K562 (cell line): ENCODE data around the gene ZNF177. TPM values are rescaled to one million over a fixed set of nuclear protein-coding genes. Genes with fewer than 3 reads are reported as not detected.

ENCODE experiments used
- ATAC-seq: fragments of 200-7000 bp; cut with Tn5 transposase; 3 replicates; pipeline ENCODE4 v1.9.1; 2020; ENCODE audit warnings: moderate library complexity
- BruUV-seq: library from RNA; stranded (reverse); fragments of 400-500 nt; replicated peaks from 2 replicates; lab custom pipeline; 2021; lab: Mats Ljungman, UMichigan
- CTCF ChIA-PET: fragments of 300-600 bp; formaldehyde crosslinking; extraction: SDS; loops from one replicate; lab custom pipeline; 2021; ENCODE audit warnings: low intra/inter-chr PET ratio; lab: Yijun Ruan, JAX
- POLR2A ChIA-PET: fragments of 300-600, 350-650 bp; sonication (Branson Sonifier 250); formaldehyde crosslinking; extraction: SDS; loops from one replicate; lab custom pipeline; 2021; ENCODE audit warnings: antibody characterized with exemption, inconsistent platforms; lab: Yijun Ruan, JAX
- DNase-seq, 4 experiments: peaks; one replicate each; pipeline versions ENCODE4 v3.0.0 to v3.0.0-alpha.2; 2011 to 2018; ENCODE audit warnings: low spot score in 3 of 4, mixed read lengths in 3 of 4; ENCODE audit errors: extremely low read depth in 1 of 4
- FAIRE-seq: peaks from 2 replicates; lab custom pipeline; 2011; peaks lifted over from hg19 to GRCh38; lab: Jason Lieb, UNC
- H2AFZ ChIP-seq: 2 replicates; pipeline ENCODE4 v1.6.0; 2011; ENCODE audit warnings: low read depth, low read length, control low read depth, inconsistent platforms
- H3K27ac ChIP-seq: fragments of 200-600 bp; 3 replicates; pipeline ENCODE4 v1.8.0; 2011; ENCODE audit warnings: low read depth, mild to moderate bottlenecking, control low read depth, inconsistent platforms, low read length, moderate library complexity, mixed read lengths; ENCODE audit errors: extremely low read depth
- H3K27me3 ChIP-seq, 2 experiments: fragments of 300-600 bp in 1 of 2; 2 replicates in 1 of 2; 3 replicates in 1 of 2; pipeline versions ENCODE4 v1.6.0 to v1.8.0; 2011; ENCODE audit warnings: inconsistent platforms in 2 of 2, low read length in 2 of 2, mild to moderate bottlenecking in 1 of 2, mixed read lengths in 1 of 2, moderate library complexity in 1 of 2; ENCODE audit not compliant: control insufficient read depth in 2 of 2, insufficient read depth in 2 of 2
- H3K36me3 ChIP-seq: fragments of 300-600 bp; 3 replicates; pipeline ENCODE4 v1.8.0; 2011; ENCODE audit warnings: mild to moderate bottlenecking, low read length, inconsistent platforms; ENCODE audit not compliant: control insufficient read depth, insufficient read depth
- H3K4me1 ChIP-seq, 2 experiments: fragments of 200-600 bp in 1 of 2; replicated peaks in 1 of 2; 2 replicates in 1 of 2; 3 replicates in 1 of 2; pipeline versions ENCODE4 v1.5.1 to v1.8.0; 2011; ENCODE audit warnings: inconsistent platforms in 2 of 2, low read length in 2 of 2, mild to moderate bottlenecking in 1 of 2, mixed read lengths in 1 of 2, moderate library complexity in 1 of 2; ENCODE audit not compliant: control insufficient read depth in 2 of 2, insufficient read depth in 2 of 2
- H3K4me2 ChIP-seq: 2 replicates; pipeline ENCODE4 v1.6.1; 2011; ENCODE audit warnings: low read length, control low read depth, inconsistent platforms, mixed read lengths; ENCODE audit not compliant: insufficient read depth
- H3K4me3 ChIP-seq: fragments of 200-600 bp; sonication (generic), shearing (Covaris generic); 2 replicates; pipeline ENCODE4 v1.5.1; 2016; ENCODE audit warnings: control low read depth, inconsistent platforms
- H3K79me2 ChIP-seq: fragments of 200-600 bp; 3 replicates; pipeline ENCODE4 v1.8.0; 2011; ENCODE audit warnings: low read length, inconsistent platforms; ENCODE audit not compliant: control insufficient read depth, insufficient read depth
- H3K9ac ChIP-seq, 2 experiments: 2 replicates each; pipeline versions ENCODE4 v1.6.0 to v1.6.1; 2011; ENCODE audit warnings: low read depth in 2 of 2, low read length in 2 of 2, control low read depth in 1 of 2, inconsistent platforms in 1 of 2, mild to moderate bottlenecking in 1 of 2, mixed read lengths in 1 of 2; ENCODE audit not compliant: insufficient read depth in 1 of 2
- H3K9me1 ChIP-seq: one replicate; pipeline ENCODE4 v1.6.0; 2011; ENCODE audit warnings: inconsistent platforms, mild to moderate bottlenecking, low read length, moderate library complexity; ENCODE audit not compliant: control insufficient read depth, insufficient read depth
- H3K9me3 ChIP-seq: replicated peaks from 2 replicates; pipeline ENCODE4 v1.5.1; 2011; ENCODE audit warnings: low read depth, low read length, inconsistent platforms; ENCODE audit not compliant: control insufficient read depth, insufficient read depth
- H4K20me1 ChIP-seq: replicated peaks from 2 replicates; pipeline ENCODE4 v1.6.1; 2011; ENCODE audit warnings: low read length, inconsistent platforms, mixed read lengths; ENCODE audit not compliant: control insufficient read depth, insufficient read depth
- CBX1 ChIP-seq: sonication (generic); IDR thresholded peaks from 2 replicates; pipeline ENCODE4 v1.6.1; 2016; ENCODE audit warnings: antibody characterized with exemption, low read depth, mild to moderate bottlenecking
- CBX3 ChIP-seq, 2 experiments: IDR thresholded peaks; 1 replicate in 1 of 2; 2 replicates in 1 of 2; pipeline ENCODE4 v1.6.1; 2012; ENCODE audit warnings: inconsistent platforms in 2 of 2, low read length in 2 of 2, borderline replicate concordance in 1 of 2, control low read depth in 1 of 2
- CBX5 ChIP-seq: IDR thresholded peaks from 2 replicates; pipeline ENCODE4 v1.6.1; 2014; ENCODE audit warnings: low read depth, borderline replicate concordance
- HLTF ChIP-seq: fragments of 450-650 bp; IDR thresholded peaks from 2 replicates; pipeline ENCODE4 v1.6.1; 2016
- NRF1 ChIP-seq, 2 experiments: fragments of 450-650 bp; IDR thresholded peaks in 1 of 2; conservative IDR thresholded peaks in 1 of 2; 2 replicates each; pipeline ENCODE4 v1.6.1; 2014; ENCODE audit warnings: mild to moderate bottlenecking in 2 of 2
- TEAD4 ChIP-seq, 2 experiments: sonication (generic) in 1 of 2; formaldehyde crosslinking in 1 of 2; IDR thresholded peaks; 2 replicates each; pipeline versions ENCODE4 v1.6.1 to v1.8.0; 2012 to 2022; ENCODE audit warnings: borderline replicate concordance in 1 of 2, inconsistent platforms in 1 of 2, low read length in 1 of 2, mild to moderate bottlenecking in 1 of 2, missing genetic modification reagents in 1 of 2
- ZBTB40 ChIP-seq, 2 experiments: fragments of 450-650 bp in 1 of 2; sonication (generic) in 1 of 2; formaldehyde crosslinking in 1 of 2; IDR thresholded peaks; 2 replicates each; pipeline versions ENCODE4 v1.7.1 to v1.9.0; 2016 to 2022; ENCODE audit warnings: inconsistent platforms in 1 of 2, mild to moderate bottlenecking in 1 of 2, missing genetic modification reagents in 1 of 2
- ZEB2 ChIP-seq: fragments of 450-650 bp; IDR thresholded peaks from 2 replicates; pipeline ENCODE4 v1.6.1; 2016
- ZNF75A ChIP-seq: fragments of 450-650 bp; formaldehyde crosslinking; IDR thresholded peaks from 2 replicates; pipeline ENCODE4 v1.4.0; 2020; ENCODE audit warnings: mild to moderate bottlenecking
- WGBS: fragments of 100-300 bp; shearing (Covaris generic); methylation state at CpG from one replicate; pipeline ENCODE4 v1.1.6; 2016; ENCODE audit warnings: low coverage, mixed read lengths; ENCODE audit not compliant: insufficient coverage; ENCODE audit errors: missing lambda C conversion rate; 5-methylcytosine and 5-hydroxymethylcytosine counted together
- in situ Hi-C: fragments of 300-500 bp; cut with MboI; formaldehyde crosslinking; loops from 4 replicates; pipeline ENCODE4 v1.15.0; 2018; ENCODE audit warnings: inconsistent platforms, mixed read lengths
- intact Hi-C: fragments of 100-400 bp; cut with micrococcal nuclease; formaldehyde crosslinking; loops from 2 replicates; pipeline ENCODE4 v1.14.2; 2022
- polyA plus RNA-seq, 8 experiments: library from polyadenylated mRNA; depleted of rRNA in 4 of 8; stranded (reverse) in 5 of 8; unstranded in 3 of 8; fragments of >200 nt; fragmentation: Nextera tagmentation in 2 of 8; fragmentation: Illumina TruSeq in 1 of 8; extraction: Ambion mirVana in 2 of 8; extraction: Trizol in 1 of 8; gene quantifications; 2 replicates each; pipeline versions ENCODE4 v1.2.1 to v1.2.3, GENCODE V29; 2011 to 2014; ENCODE audit warnings: inconsistent platforms in 1 of 8, missing spikeins in 1 of 8
- total RNA-seq, 7 experiments: library from RNA; depleted of rRNA in 6 of 7; stranded (reverse); fragments of >200 nt in 6 of 7; fragmentation: Illumina TruSeq in 2 of 7; extraction: Trizol in 2 of 7; gene quantifications; 2 replicates each; pipeline versions ENCODE4 v1.2.1 to v1.2.3, GENCODE V29; 2011 to 2021; ENCODE audit warnings: low replicate concordance in 1 of 7
- TF ChIP-seq, protein P1 (sequence below): fragments of 250-450 bp; sonication (Bioruptor Pico); IDR thresholded peaks from 2 replicates; pipeline ENCODE4 v1.4.0; 2020

ZNF177 gene
- total and polyA plus RNA-seq, 9 of the 15 experiments (the other 6 are each of a cell fraction or from before 2014, with no cell fraction given): 0.25 to 1.8 (median 1.1) TPM

GRCh38 chr19:9413240-9413954 lies 50.6 kb downstream of the ZNF177 start:
- Histone ChIP-seq H3K79me2 (no peaks in the 10 kb centered on the region), H3K27ac (no peak overlapping the region), H3K27me3 (no peaks in the 10 kb centered on the region), H3K4me3 (no peak overlapping the region), H3K9me1 (no peaks in the 10 kb centered on the region), H3K4me1 (no peaks in the 10 kb centered on the region), H3K4me2 (no peak overlapping the region), H3K9me3 (peaks cover 30% of the 10 kb centered on the region), H2AFZ (no peak overlapping the region), H3K36me3 (peaks cover 48% of the 10 kb centered on the region), H4K20me1 (no peaks in the 10 kb centered on the region), H3K9ac (no peak overlapping the region)
- intact Hi-C loops (no loop called here), in situ Hi-C loops (no loop called here)
- no peak for FAIRE-seq
- TSS peak; percentile 36 for BruUV-seq
- POLR2A ChIA-PET: no interaction called here
- DNase-seq: no peak
- CTCF ChIA-PET: no interaction called here
- no peak for ATAC-seq
- 96% methylated on average over 14 of the region's 14 CpGs for WGBS
- TF ChIP-seq CBX1 (0 out of 2 replicates have a peak, but pooled peaks have one; percentile 25), HLTF (no peak), CBX3 (IDR thresholded peaks at IDR 0.05; ENCODE audit: borderline replicate concordance in 1 of 2, low read length in 2 of 2) (peak in 1 of 2 experiments; percentile 85; a peak in 2 of 3 replicates), ZBTB40 (IDR thresholded peaks at IDR 0.05) (no peak), ZBTB40 (CRISPR knock-in tag; IDR thresholded peaks at IDR 0.05) (no peak), CBX5 (0 out of 2 replicates have a peak, but pooled peaks have one; percentile 7), ZEB2 (peak; percentile 25; the same call in 1 of the 2 replicates), NRF1 (conservative IDR thresholded peaks at IDR 0.05 in 1 of 2, IDR thresholded peaks at IDR 0.05 in 1 of 2) (no peak), ZNF75A (CRISPR knock-in tag) (peak; percentile 98), TEAD4 (IDR thresholded peaks at IDR 0.05; ENCODE audit: low read length) (peak; percentile 42; the same call in 1 of the 2 replicates), TEAD4 (CRISPR knock-in tag; IDR thresholded peaks at IDR 0.05; ENCODE audit: borderline replicate concordance) (no peak)
- TF ChIP-seq, protein P1, sequence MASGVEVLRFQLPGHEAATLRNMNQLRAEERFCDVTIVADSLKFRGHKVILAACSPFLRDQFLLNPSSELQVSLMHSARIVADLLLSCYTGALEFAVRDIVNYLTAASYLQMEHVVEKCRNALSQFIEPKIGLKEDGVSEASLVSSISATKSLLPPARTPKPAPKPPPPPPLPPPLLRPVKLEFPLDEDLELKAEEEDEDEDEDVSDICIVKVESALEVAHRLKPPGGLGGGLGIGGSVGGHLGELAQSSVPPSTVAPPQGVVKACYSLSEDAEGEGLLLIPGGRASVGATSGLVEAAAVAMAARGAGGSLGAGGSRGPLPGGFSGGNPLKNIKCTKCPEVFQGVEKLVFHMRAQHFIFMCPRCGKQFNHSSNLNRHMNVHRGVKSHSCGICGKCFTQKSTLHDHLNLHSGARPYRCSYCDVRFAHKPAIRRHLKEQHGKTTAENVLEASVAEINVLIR (CRISPR knock-in tag): no peak
